Measurements from ENCODE around the gene SPNS1.

DNA sequence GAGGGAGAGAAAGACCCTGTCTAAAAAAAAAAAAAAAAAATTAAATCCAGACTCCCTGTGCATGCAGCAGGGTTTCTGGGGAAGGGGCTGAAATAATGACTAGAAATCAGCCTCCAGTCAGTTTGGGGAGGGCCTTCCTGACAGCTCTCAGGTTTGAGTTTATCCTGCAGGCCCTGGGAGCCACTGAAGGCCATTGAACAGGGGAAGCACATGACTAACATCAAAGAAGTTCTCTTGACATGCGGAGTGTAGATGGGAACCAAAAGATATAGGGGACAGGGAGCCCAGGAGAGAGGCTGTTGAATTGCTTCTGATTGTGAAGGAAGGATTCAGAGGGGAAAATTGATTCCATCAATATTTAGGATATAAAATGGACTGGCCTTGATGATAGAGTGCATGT is 46.8 kb upstream of the SPNS1 start:
- TF ChIP-seq, protein P1, sequence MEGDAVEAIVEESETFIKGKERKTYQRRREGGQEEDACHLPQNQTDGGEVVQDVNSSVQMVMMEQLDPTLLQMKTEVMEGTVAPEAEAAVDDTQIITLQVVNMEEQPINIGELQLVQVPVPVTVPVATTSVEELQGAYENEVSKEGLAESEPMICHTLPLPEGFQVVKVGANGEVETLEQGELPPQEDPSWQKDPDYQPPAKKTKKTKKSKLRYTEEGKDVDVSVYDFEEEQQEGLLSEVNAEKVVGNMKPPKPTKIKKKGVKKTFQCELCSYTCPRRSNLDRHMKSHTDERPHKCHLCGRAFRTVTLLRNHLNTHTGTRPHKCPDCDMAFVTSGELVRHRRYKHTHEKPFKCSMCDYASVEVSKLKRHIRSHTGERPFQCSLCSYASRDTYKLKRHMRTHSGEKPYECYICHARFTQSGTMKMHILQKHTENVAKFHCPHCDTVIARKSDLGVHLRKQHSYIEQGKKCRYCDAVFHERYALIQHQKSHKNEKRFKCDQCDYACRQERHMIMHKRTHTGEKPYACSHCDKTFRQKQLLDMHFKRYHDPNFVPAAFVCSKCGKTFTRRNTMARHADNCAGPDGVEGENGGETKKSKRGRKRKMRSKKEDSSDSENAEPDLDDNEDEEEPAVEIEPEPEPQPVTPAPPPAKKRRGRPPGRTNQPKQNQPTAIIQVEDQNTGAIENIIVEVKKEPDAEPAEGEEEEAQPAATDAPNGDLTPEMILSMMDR (conservative IDR thresholded peaks at IDR 0.05): no peak
- TF ChIP-seq EZH2 (IDR thresholded peaks at IDR 0.05; ENCODE audit: low read depth): no peak

All from PC-9 (cell line).